WTC11 (cell line): ENCODE results near the gene SMIM12. TPM values are rescaled to one million over a fixed set of nuclear protein-coding genes. Genes with fewer than 3 reads are reported as not detected.

Experiments
- ATAC-seq: fragments of 200-7000 bp; cut with Tn5 transposase; 2 replicates; pipeline ENCODE4 v1.10.0; 2021; ENCODE audit warnings: mild to moderate bottlenecking, moderate library complexity
- CTCF ChIA-PET: fragments of 300-600 bp; sonication (Branson Sonifier 250); formaldehyde crosslinking; loops from one replicate; lab custom pipeline; 2021; ENCODE audit warnings: antibody characterized with exemption; lab: Charles Lee
- POLR2A ChIA-PET: fragments of 350-600 bp; sonication (Branson Sonifier 250); formaldehyde crosslinking; loops from one replicate; lab custom pipeline; 2021; ENCODE audit warnings: antibody characterized with exemption; lab: Charles Lee
- DNase-seq: peaks from one replicate; pipeline ENCODE4 v3.0.0; 2021; ENCODE audit warnings: low spot score
- H3K27ac Mint-ChIP-seq: 2 replicates; pipeline ENCODE4 v1.8.0; 2021; ENCODE audit warnings: mixed read lengths
- H3K27me3 Mint-ChIP-seq: 2 replicates; pipeline ENCODE4 v1.8.0; 2021; ENCODE audit warnings: low read depth, mild to moderate bottlenecking, moderate library complexity, mixed read lengths
- H3K36me3 Mint-ChIP-seq: 2 replicates; pipeline ENCODE4 v1.8.0; 2021; ENCODE audit warnings: mixed read lengths
- H3K4me1 Mint-ChIP-seq: 2 replicates; pipeline ENCODE4 v1.8.0; 2022; ENCODE audit warnings: mixed read lengths
- H3K4me3 Mint-ChIP-seq: 2 replicates; pipeline ENCODE4 v1.8.0; 2021; ENCODE audit warnings: mild to moderate bottlenecking, moderate library complexity, mixed read lengths
- H3K9me3 Mint-ChIP-seq: 2 replicates; pipeline ENCODE4 v1.8.0; 2021; ENCODE audit warnings: mixed read lengths
- ATF1 ChIP-seq: sonication (generic); formaldehyde crosslinking; IDR thresholded peaks from 2 replicates; pipeline ENCODE4 v1.8.1; 2023; ENCODE audit warnings: mild to moderate bottlenecking, moderate library complexity, missing genetic modification reagents
- CBFB ChIP-seq: sonication (generic); formaldehyde crosslinking; IDR thresholded peaks from 2 replicates; pipeline ENCODE4 v1.8.1; 2022; ENCODE audit warnings: mild to moderate bottlenecking, low read depth, missing genetic modification reagents
- CTCF ChIP-seq: fragments of 200-600 bp; IDR thresholded peaks from 2 replicates; pipeline ENCODE4 v1.8.0; 2022; ENCODE audit warnings: antibody characterized with exemption
- EMX1 ChIP-seq: fragments of 250-450 bp; sonication (Bioruptor Pico); IDR thresholded peaks from 2 replicates; pipeline ENCODE4 v1.8.0; 2021; ENCODE audit warnings: mild to moderate bottlenecking
- ERG ChIP-seq: fragments of 250-450 bp; sonication (Bioruptor Pico); IDR thresholded peaks from 2 replicates; pipeline ENCODE4 v1.8.0; 2021; ENCODE audit warnings: mild to moderate bottlenecking
- FOXP4 ChIP-seq: sonication (generic); formaldehyde crosslinking; IDR thresholded peaks from 2 replicates; pipeline ENCODE4 v1.8.0; 2022; ENCODE audit warnings: mild to moderate bottlenecking, missing genetic modification reagents
- GABPB1 ChIP-seq: sonication (generic); formaldehyde crosslinking; IDR thresholded peaks from 2 replicates; pipeline ENCODE4 v1.8.1; 2023; ENCODE audit warnings: mild to moderate bottlenecking, missing genetic modification reagents
- JAZF1 ChIP-seq: fragments of 250-450 bp; sonication (Bioruptor Pico); IDR thresholded peaks from 2 replicates; pipeline ENCODE4 v1.9.0; 2021; ENCODE audit warnings: moderate library complexity, mild to moderate bottlenecking, inconsistent platforms
- MLX ChIP-seq: sonication (generic); formaldehyde crosslinking; IDR thresholded peaks from 2 replicates; pipeline ENCODE4 v1.8.1; 2023; ENCODE audit warnings: mild to moderate bottlenecking, missing genetic modification reagents, moderate library complexity
- NFATC4 ChIP-seq: fragments of 250-450 bp; sonication (Bioruptor Pico); IDR thresholded peaks from 2 replicates; pipeline ENCODE4 v1.9.0; 2021; ENCODE audit warnings: mild to moderate bottlenecking
- NFE2L1 ChIP-seq: sonication (generic); formaldehyde crosslinking; IDR thresholded peaks from 2 replicates; pipeline ENCODE4 v1.8.1; 2023; ENCODE audit warnings: missing genetic modification reagents
- OVOL2 ChIP-seq: fragments of 250-450 bp; sonication (Bioruptor Pico); IDR thresholded peaks from 2 replicates; pipeline ENCODE4 v1.9.0; 2021; ENCODE audit warnings: mild to moderate bottlenecking, borderline replicate concordance
- PREB ChIP-seq: sonication (generic); formaldehyde crosslinking; IDR thresholded peaks from 2 replicates; pipeline ENCODE4 v1.8.1; 2022; ENCODE audit warnings: mild to moderate bottlenecking, missing genetic modification reagents, moderate library complexity, borderline replicate concordance
- PRRX2 ChIP-seq: fragments of 250-450 bp; sonication (Bioruptor Pico); IDR thresholded peaks from 2 replicates; pipeline ENCODE4 v1.8.0; 2021; ENCODE audit warnings: mild to moderate bottlenecking
- SMAD3 ChIP-seq: sonication (generic); formaldehyde crosslinking; IDR thresholded peaks from 2 replicates; pipeline ENCODE4 v1.8.0; 2022; ENCODE audit warnings: missing genetic modification reagents, mild to moderate bottlenecking, borderline replicate concordance
- TCF7 ChIP-seq: sonication (generic); formaldehyde crosslinking; IDR thresholded peaks from 2 replicates; pipeline ENCODE4 v1.8.0; 2022; ENCODE audit warnings: mild to moderate bottlenecking, low read depth, missing genetic modification reagents, moderate library complexity
- TEAD4 ChIP-seq: sonication (generic); formaldehyde crosslinking; IDR thresholded peaks from 2 replicates; pipeline ENCODE4 v1.8.0; 2022; ENCODE audit warnings: mild to moderate bottlenecking, missing genetic modification reagents
- ZBTB21 ChIP-seq: sonication (generic); formaldehyde crosslinking; IDR thresholded peaks from 2 replicates; pipeline ENCODE4 v1.8.1; 2023; ENCODE audit warnings: mild to moderate bottlenecking, missing genetic modification reagents, borderline replicate concordance
- ZMAT4 ChIP-seq: fragments of 250-450 bp; sonication (Bioruptor Pico); IDR thresholded peaks from 2 replicates; pipeline ENCODE4 v1.9.0; 2021; ENCODE audit warnings: mild to moderate bottlenecking
- ZNF121 ChIP-seq: sonication (generic); formaldehyde crosslinking; IDR thresholded peaks from 2 replicates; pipeline ENCODE4 v1.8.0; 2023; ENCODE audit warnings: missing genetic modification reagents
- ZNF219 ChIP-seq: sonication (generic); formaldehyde crosslinking; IDR thresholded peaks from 2 replicates; pipeline ENCODE4 v1.8.0; 2023; ENCODE audit warnings: missing genetic modification reagents, mild to moderate bottlenecking, borderline replicate concordance
- ZNF396 ChIP-seq: fragments of 250-450 bp; sonication (Bioruptor Pico); IDR thresholded peaks from 2 replicates; pipeline ENCODE4 v1.8.0; 2021; ENCODE audit warnings: mild to moderate bottlenecking, moderate library complexity, borderline replicate concordance
- ZNF416 ChIP-seq: fragments of 250-450 bp; sonication (Bioruptor Pico); IDR thresholded peaks from 2 replicates; pipeline ENCODE4 v1.9.0; 2021; ENCODE audit warnings: mild to moderate bottlenecking, inconsistent platforms
- total RNA-seq: library from RNA; stranded (reverse); gene quantifications from 3 replicates; pipeline ENCODE4 v1.2.3, GENCODE V29; 2021
- TF ChIP-seq, protein P1 (sequence below): sonication (generic); formaldehyde crosslinking; conservative IDR thresholded peaks from 2 replicates; pipeline ENCODE4 v1.8.1; 2022; ENCODE audit warnings: mild to moderate bottlenecking, missing genetic modification reagents

SMIM12 gene
- total RNA-seq, 1 experiment from 2014 or later: 34.6 TPM

DNA sequence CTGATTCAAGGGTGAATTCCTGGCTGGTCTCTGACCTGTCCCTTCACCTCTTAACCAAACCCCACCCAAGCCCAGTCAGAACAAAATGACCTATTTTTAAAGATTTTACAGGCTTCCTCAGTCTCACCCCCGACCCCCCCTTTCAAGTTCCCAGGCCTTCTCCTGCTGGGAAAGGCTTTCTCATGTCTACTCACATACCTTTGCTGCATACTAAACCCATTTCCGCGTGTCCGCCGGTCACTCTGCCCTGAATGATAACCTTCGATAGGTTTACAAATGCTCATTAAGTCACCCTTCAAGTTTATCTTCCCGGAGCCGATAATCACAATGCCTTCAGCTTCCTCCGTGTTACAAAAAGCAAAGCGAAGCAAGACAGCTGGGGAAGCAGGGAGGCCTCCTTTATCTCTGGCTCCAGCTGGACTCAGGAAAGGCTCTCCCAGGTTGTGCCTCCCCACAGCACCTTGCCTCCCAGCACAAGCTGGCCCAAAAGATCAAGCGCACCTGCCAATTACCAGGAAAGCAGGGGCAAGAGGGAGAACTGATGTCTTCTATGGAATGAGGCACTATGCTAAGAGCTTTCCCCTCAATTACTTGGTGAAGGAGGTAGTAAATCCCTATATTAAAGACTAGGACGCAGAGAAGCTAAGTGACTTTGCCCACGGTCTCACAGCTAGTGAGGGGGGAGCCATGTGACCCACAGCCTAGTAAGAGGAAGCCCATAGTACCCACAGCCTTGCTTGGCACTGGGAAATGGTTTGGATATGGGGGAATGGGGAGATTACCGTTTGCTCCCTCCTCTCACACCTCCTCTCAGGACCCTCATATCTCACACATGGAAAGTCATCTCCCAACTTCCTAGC lies 15.9 kb downstream of the SMIM12 start:
- H3K27ac Mint-ChIP-seq: peak overlapping the region; percentile 35

GRCh38 chr1:34842952-34843371 lies 16.6 kb downstream of the SMIM12 start:
- H3K36me3 Mint-ChIP-seq: no peaks in the 10 kb centered on the region
- ChIA-PET CTCF (interaction anchor here (0.7 to 3.9 kb wide), 5 partner anchors 10 to 61 kb away, joined by 3 to 45 read pairs (median 3); partner anchors contain the start of gene SMIM12), POLR2A (interaction anchor here (0.5 kb wide), 1 partner anchor 82 kb away, joined by 3 read pairs; no protein-coding TSS in a partner anchor)
- no peak overlapping the region for H3K4me3 Mint-ChIP-seq
- no peak for DNase-seq
- no peaks in the 10 kb centered on the region for H3K9me3 Mint-ChIP-seq
- no peaks in the 10 kb centered on the region for H3K27me3 Mint-ChIP-seq
- peaks cover 27% of the 10 kb centered on the region for H3K4me1 Mint-ChIP-seq
- no peak overlapping the region for H3K27ac Mint-ChIP-seq
- ATAC-seq: 0 out of 2 replicates have a peak, but pooled peaks have one; percentile 9
- TF ChIP-seq FOXP4 (CRISPR knock-in tag): no peak
- no peak for TF ChIP-seq TCF7
- no peak for TF ChIP-seq ZMAT4
- TF ChIP-seq ERG (CRISPR knock-in tag): no peak
- TF ChIP-seq ZNF396 (CRISPR knock-in tag): no peak
- no peak for TF ChIP-seq GABPB1 (CRISPR knock-in tag)
- TF ChIP-seq ZBTB21 (CRISPR knock-in tag): no peak
- TF ChIP-seq ZNF416: no peak
- no peak for TF ChIP-seq TEAD4 (CRISPR knock-in tag)

More for the DNA sequence above, 15.9 kb downstream of the SMIM12 start:
- Mint-ChIP-seq H3K9me3 (no peaks in the 10 kb centered on the region), H3K36me3 (0 out of 2 replicates have a peak, but pooled peaks cover 1% of the 10 kb centered on the region), H3K27me3 (no peaks in the 10 kb centered on the region), H3K4me3 (no peak overlapping the region), H3K4me1 (peaks cover 34% of the 10 kb centered on the region)
- CTCF ChIA-PET: interaction anchor here (0.7 to 3.9 kb wide), 8 partner anchors 9 to 62 kb away, joined by 3 to 45 read pairs (median 6); partner anchors contain the start of gene SMIM12
- POLR2A ChIA-PET: no interaction called here
- DNase-seq (no peak), ATAC-seq (no peak)
- TF ChIP-seq, protein P1, sequence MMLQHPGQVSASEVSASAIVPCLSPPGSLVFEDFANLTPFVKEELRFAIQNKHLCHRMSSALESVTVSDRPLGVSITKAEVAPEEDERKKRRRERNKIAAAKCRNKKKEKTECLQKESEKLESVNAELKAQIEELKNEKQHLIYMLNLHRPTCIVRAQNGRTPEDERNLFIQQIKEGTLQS: no peak
- TF ChIP-seq MLX (CRISPR knock-in tag) (no peak), OVOL2 (CRISPR knock-in tag) (no peak), PREB (no peak), CBFB (CRISPR knock-in tag) (no peak), CTCF (no peak), EMX1 (CRISPR knock-in tag) (no peak), ZNF219 (CRISPR knock-in tag) (no peak), PRRX2 (CRISPR knock-in tag) (no peak), NFE2L1 (CRISPR knock-in tag) (no peak), ATF1 (CRISPR knock-in tag) (no peak), JAZF1 (CRISPR knock-in tag) (no peak), NFATC4 (CRISPR knock-in tag) (no peak), SMAD3 (no peak), ZNF121 (CRISPR knock-in tag) (no peak), ZBTB21 (CRISPR knock-in tag) (no peak)
